C4-2B (cell line): ENCODE data around the gene PACS2.

Experiments
- CTCF ChIP-seq: fragments of 450-650 bp; conservative IDR thresholded peaks from 2 replicates; pipeline ENCODE4 v1.5.1; 2017; ENCODE audit warnings: mild to moderate bottlenecking
- ZFX ChIP-seq: fragments of 450-650 bp; IDR thresholded peaks from 2 replicates; pipeline ENCODE4 v1.6.1; 2017

- TF ChIP-seq CTCF: no peak
- peak; percentile 84; the same call in 1 of the 2 replicates for TF ChIP-seq ZFX
These were observed 84.3 kb downstream of the PACS2 start for GRCh38 chr14:105398726-105399465.
